ENCODE data around the gene PRPSAP2.

The PRPSAP2 gene

DNA sequence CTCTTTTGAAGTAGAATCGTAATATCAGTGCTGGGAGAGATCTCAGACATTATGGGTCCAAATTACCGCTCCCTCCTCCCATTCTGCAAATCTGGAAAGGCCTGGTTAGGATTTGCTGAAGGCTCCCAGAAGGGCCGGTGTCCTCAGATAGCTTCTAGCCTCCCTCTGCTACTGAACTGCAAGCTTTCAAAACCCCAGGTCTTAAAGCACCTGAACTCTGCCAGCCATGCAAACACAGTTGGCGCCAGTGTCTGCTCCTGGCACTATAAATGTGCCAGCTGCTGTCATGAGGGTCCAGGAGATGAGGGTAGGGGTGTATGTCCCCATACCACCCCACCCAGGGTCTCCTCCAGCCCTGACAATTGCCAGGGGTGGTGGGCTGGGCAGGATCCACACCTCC lies 118.3 kb downstream of the PRPSAP2 start:
- TF ChIP-seq, protein P1, sequence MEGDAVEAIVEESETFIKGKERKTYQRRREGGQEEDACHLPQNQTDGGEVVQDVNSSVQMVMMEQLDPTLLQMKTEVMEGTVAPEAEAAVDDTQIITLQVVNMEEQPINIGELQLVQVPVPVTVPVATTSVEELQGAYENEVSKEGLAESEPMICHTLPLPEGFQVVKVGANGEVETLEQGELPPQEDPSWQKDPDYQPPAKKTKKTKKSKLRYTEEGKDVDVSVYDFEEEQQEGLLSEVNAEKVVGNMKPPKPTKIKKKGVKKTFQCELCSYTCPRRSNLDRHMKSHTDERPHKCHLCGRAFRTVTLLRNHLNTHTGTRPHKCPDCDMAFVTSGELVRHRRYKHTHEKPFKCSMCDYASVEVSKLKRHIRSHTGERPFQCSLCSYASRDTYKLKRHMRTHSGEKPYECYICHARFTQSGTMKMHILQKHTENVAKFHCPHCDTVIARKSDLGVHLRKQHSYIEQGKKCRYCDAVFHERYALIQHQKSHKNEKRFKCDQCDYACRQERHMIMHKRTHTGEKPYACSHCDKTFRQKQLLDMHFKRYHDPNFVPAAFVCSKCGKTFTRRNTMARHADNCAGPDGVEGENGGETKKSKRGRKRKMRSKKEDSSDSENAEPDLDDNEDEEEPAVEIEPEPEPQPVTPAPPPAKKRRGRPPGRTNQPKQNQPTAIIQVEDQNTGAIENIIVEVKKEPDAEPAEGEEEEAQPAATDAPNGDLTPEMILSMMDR (IDR thresholded peaks at IDR 0.05; ENCODE audit: insufficient read depth, low read length, poor library complexity, severe bottlenecking), result no peak
- no peak overlapping the region for H3K4me3 ChIP-seq (replicated peaks; ENCODE audit: low read depth, low read length)
- no peaks in the 10 kb centered on the region for H3K27me3 ChIP-seq (replicated peaks; ENCODE audit: control insufficient read depth, insufficient read depth, low read length)
- peaks cover 24% of the 10 kb centered on the region for H3K36me3 ChIP-seq (ENCODE audit: control insufficient read depth, insufficient read depth, low read length)
- no peak for DNase-seq (ENCODE audit: extremely low read depth, insufficient read length)

DNA sequence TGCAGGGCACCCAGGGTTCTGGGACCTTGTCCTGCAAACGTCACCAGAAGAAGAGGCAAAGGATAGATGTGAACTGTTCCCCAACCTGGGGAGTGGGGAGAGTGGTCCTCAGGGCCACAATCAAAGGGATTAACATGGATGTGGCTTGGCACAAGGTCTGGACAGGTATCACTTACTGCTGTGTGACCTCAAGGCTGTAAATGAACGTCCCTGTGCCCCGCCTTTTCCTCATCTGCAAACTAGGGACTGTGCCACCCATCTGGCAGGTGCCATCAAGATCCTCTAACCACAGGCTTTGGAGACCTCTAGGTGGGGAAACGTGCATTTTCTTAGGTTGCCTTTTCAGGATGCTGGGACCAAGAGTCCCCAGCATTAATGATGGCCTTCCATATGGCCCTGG lies 119.1 kb downstream of the PRPSAP2 start:
- no peaks in the 10 kb centered on the region for H3K27me3 ChIP-seq (replicated peaks; ENCODE audit: control insufficient read depth, insufficient read depth, low read length)
- no peak overlapping the region for H3K4me3 ChIP-seq (replicated peaks; ENCODE audit: low read depth, low read length)
- H3K36me3 ChIP-seq (ENCODE audit: control insufficient read depth, insufficient read depth, low read length), result peaks cover 19% of the 10 kb centered on the region
- DNase-seq (ENCODE audit: extremely low read depth, insufficient read length), result no peak
- TF ChIP-seq, protein P1 (IDR thresholded peaks at IDR 0.05; ENCODE audit: insufficient read depth, low read length, poor library complexity, severe bottlenecking), result no peak

DNA sequence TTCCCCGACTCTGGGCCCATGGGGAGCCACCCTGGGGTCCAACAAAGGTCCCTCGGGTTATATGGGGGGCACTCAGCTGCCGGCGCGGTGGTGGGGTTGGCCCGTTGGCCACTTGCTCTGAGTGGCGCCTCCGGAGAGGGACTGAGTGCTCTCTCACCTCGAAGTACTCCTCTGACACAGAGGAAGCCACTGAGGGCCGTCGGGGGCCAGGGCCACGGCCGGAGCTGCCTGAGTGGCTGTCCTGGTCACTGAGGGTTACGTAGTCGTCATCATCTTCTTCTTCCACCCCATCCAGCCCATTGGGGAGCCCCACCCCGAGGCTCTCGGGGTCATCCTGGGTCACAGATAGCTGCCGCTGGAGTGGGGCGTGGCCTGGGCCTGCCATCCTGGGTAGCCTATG lies 119.7 kb downstream of the PRPSAP2 start:
- TF ChIP-seq, protein P1 (IDR thresholded peaks at IDR 0.05; ENCODE audit: insufficient read depth, low read length, poor library complexity, severe bottlenecking), result no peak
- peaks cover 19% of the 10 kb centered on the region for H3K36me3 ChIP-seq (ENCODE audit: control insufficient read depth, insufficient read depth, low read length)

DNA sequence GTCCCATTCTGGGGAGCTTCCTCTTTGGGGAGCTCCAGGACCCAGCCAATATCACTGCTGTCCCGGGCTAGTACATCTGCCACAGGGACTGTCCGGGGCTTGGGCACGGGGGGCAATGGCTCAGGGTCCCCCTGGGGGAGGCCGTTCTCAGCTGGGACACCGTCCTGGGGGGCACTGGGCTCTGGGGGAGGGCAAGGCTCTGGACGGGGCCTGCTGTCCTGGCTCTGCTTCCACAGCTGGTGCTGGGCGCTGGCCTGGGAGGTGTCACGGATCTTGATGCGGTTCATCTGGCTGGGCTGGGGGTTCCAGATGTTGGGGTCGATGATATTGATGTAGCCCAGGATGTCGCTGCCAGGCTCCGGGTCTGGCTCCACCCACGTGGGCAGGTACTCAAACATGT lies 120.1 kb downstream of the PRPSAP2 start:
- TF ChIP-seq, protein P1 (IDR thresholded peaks at IDR 0.05; ENCODE audit: insufficient read depth, low read length, poor library complexity, severe bottlenecking), result no peak
- peaks cover 16% of the 10 kb centered on the region for H3K36me3 ChIP-seq (ENCODE audit: control insufficient read depth, insufficient read depth, low read length)
- DNase-seq (ENCODE audit: extremely low read depth, insufficient read length), result no peak
- no peak overlapping the region for H3K4me3 ChIP-seq (replicated peaks; ENCODE audit: low read depth, low read length)
- no peaks in the 10 kb centered on the region for H3K27me3 ChIP-seq (replicated peaks; ENCODE audit: control insufficient read depth, insufficient read depth, low read length)

More for the DNA sequence above, 119.7 kb downstream of the PRPSAP2 start:
- no peak for DNase-seq (ENCODE audit: extremely low read depth, insufficient read length)
- Histone ChIP-seq H3K4me3 (replicated peaks; ENCODE audit: low read depth, low read length) (no peak overlapping the region), H3K27me3 (replicated peaks; ENCODE audit: control insufficient read depth, insufficient read depth, low read length) (no peaks in the 10 kb centered on the region)

DNA sequence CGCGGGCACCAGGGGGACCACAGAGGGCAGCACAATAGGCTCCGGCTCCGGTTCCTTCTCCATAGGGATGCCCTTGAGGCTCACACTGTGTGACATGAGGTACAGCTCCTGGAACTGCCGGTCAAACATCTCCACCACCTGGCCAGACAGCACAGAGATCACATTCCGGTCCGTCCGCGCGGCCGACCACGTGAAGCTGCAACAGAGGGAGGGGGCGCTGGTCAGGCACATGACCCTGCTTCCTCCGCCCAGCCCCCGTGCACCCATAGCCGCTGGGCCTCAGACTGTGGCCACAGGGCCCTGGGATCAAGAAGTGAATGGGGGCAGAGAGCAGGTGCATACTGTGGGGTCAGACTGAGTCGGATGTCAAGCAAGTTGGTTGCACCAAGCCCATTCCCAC lies 120.7 kb downstream of the PRPSAP2 start:
- Histone ChIP-seq H3K4me3 (replicated peaks; ENCODE audit: low read depth, low read length) (no peak overlapping the region), H3K36me3 (ENCODE audit: control insufficient read depth, insufficient read depth, low read length) (peaks cover 16% of the 10 kb centered on the region), H3K27me3 (replicated peaks; ENCODE audit: control insufficient read depth, insufficient read depth, low read length) (no peaks in the 10 kb centered on the region)
- TF ChIP-seq, protein P1 (IDR thresholded peaks at IDR 0.05; ENCODE audit: insufficient read depth, low read length, poor library complexity, severe bottlenecking), result no peak
- DNase-seq (ENCODE audit: extremely low read depth, insufficient read length), result no peak
